MM.1S (cell line): ENCODE data around the gene MNAT1.

Experiments
- EZH2 ChIP-seq: fragments of 300-600 bp; sonication (generic); optimal IDR thresholded peaks from 2 replicates; pipeline ENCODE3; 2017; ENCODE audit warnings: low read depth, mild to moderate bottlenecking, antibody characterized with exemption, low read length, mixed read lengths
- EZH2phosphoT487 ChIP-seq: fragments of 300-600 bp; sonication (generic); IDR thresholded peaks from 2 replicates; pipeline ENCODE4 v1.6.1; 2018; ENCODE audit warnings: antibody characterized with exemption, low read length
- TF ChIP-seq, protein P1 (sequence below): fragments of 300-600 bp; sonication (generic); IDR thresholded peaks from 2 replicates; pipeline ENCODE4 v1.5.1; 2016; ENCODE audit warnings: antibody characterized with exemption, low read length, mixed read lengths

DNA sequence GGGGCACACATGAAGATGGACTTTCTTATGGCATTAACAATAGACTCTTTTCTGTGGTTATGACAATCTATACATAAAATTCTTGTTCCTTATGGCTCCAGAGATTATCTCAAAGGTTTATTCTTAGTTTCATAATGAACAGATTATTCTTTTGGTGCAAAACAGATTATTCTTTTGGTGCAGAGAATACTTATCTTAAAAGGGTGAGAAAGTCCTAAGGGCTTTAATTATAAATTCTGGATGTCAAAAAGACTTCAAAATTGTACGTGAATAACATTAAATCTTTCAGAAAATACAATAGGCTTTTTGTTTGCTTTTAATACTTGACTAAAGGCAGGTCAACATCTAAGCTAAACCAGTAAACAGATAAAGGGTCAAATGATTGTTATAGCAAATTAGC lies 69.3 kb downstream of the MNAT1 start:
- TF ChIP-seq, protein P1, sequence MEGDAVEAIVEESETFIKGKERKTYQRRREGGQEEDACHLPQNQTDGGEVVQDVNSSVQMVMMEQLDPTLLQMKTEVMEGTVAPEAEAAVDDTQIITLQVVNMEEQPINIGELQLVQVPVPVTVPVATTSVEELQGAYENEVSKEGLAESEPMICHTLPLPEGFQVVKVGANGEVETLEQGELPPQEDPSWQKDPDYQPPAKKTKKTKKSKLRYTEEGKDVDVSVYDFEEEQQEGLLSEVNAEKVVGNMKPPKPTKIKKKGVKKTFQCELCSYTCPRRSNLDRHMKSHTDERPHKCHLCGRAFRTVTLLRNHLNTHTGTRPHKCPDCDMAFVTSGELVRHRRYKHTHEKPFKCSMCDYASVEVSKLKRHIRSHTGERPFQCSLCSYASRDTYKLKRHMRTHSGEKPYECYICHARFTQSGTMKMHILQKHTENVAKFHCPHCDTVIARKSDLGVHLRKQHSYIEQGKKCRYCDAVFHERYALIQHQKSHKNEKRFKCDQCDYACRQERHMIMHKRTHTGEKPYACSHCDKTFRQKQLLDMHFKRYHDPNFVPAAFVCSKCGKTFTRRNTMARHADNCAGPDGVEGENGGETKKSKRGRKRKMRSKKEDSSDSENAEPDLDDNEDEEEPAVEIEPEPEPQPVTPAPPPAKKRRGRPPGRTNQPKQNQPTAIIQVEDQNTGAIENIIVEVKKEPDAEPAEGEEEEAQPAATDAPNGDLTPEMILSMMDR, result no peak
- TF ChIP-seq EZH2 (no peak), EZH2phosphoT487 (no peak)
